Measurements from ENCODE around the gene DCC.

GRCh38 chr18:52489396-52490306 is 149.7 kb downstream of the DCC start:
- no peak for TF ChIP-seq EZH2 (IDR thresholded peaks at IDR 0.05)
- TF ChIP-seq YY1 (IDR thresholded peaks at IDR 0.05; ENCODE audit: extremely low read depth, insufficient replicate concordance, low read depth, low read length) = no peak
- TF ChIP-seq, protein P1, sequence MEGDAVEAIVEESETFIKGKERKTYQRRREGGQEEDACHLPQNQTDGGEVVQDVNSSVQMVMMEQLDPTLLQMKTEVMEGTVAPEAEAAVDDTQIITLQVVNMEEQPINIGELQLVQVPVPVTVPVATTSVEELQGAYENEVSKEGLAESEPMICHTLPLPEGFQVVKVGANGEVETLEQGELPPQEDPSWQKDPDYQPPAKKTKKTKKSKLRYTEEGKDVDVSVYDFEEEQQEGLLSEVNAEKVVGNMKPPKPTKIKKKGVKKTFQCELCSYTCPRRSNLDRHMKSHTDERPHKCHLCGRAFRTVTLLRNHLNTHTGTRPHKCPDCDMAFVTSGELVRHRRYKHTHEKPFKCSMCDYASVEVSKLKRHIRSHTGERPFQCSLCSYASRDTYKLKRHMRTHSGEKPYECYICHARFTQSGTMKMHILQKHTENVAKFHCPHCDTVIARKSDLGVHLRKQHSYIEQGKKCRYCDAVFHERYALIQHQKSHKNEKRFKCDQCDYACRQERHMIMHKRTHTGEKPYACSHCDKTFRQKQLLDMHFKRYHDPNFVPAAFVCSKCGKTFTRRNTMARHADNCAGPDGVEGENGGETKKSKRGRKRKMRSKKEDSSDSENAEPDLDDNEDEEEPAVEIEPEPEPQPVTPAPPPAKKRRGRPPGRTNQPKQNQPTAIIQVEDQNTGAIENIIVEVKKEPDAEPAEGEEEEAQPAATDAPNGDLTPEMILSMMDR (IDR thresholded peaks at IDR 0.05 in 2 of 3, conservative IDR thresholded peaks at IDR 0.05 in 1 of 3; ENCODE audit: borderline replicate concordance in 1 of 3, insufficient read depth in 1 of 3, low read depth in 2 of 3, low read length in 2 of 3) = no peak
- TF ChIP-seq ELF1 (IDR thresholded peaks at IDR 0.05; ENCODE audit: borderline replicate concordance, low read depth) = no peak
- no peak for TF ChIP-seq SRF (IDR thresholded peaks at IDR 0.05; ENCODE audit: low read depth)
- TF ChIP-seq REST (IDR thresholded peaks at IDR 0.05; ENCODE audit: low read depth) = no peak
- no peak for TF ChIP-seq CEBPB (IDR thresholded peaks at IDR 0.05; ENCODE audit: low read depth)
- no peak for TF ChIP-seq EZH2phosphoT487 (IDR thresholded peaks at IDR 0.05; ENCODE audit: borderline replicate concordance)
- TF ChIP-seq POLR2A (IDR thresholded peaks at IDR 0.05; ENCODE audit: borderline replicate concordance, extremely low read depth, insufficient read depth, insufficient read length) = no peak
- TF ChIP-seq, protein P2, sequence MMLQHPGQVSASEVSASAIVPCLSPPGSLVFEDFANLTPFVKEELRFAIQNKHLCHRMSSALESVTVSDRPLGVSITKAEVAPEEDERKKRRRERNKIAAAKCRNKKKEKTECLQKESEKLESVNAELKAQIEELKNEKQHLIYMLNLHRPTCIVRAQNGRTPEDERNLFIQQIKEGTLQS (IDR thresholded peaks at IDR 0.05) = no peak
- TF ChIP-seq ZNF274 (IDR thresholded peaks at IDR 0.05; ENCODE audit: low read depth, low read length) = no peak

Measured in HCT116 (cell line).